ENCODE data around the gene GPR62. TPM values are rescaled to one million over a fixed set of nuclear protein-coding genes. Genes with fewer than 3 reads are reported as not detected.
A peak's percentile ranks its signal among the peaks of the same experiment; 100 is the strongest.

GPR62 gene
- total RNA-seq, 1 donor from 2014 or later = 0.44 TPM

- TF ChIP-seq, protein P1, sequence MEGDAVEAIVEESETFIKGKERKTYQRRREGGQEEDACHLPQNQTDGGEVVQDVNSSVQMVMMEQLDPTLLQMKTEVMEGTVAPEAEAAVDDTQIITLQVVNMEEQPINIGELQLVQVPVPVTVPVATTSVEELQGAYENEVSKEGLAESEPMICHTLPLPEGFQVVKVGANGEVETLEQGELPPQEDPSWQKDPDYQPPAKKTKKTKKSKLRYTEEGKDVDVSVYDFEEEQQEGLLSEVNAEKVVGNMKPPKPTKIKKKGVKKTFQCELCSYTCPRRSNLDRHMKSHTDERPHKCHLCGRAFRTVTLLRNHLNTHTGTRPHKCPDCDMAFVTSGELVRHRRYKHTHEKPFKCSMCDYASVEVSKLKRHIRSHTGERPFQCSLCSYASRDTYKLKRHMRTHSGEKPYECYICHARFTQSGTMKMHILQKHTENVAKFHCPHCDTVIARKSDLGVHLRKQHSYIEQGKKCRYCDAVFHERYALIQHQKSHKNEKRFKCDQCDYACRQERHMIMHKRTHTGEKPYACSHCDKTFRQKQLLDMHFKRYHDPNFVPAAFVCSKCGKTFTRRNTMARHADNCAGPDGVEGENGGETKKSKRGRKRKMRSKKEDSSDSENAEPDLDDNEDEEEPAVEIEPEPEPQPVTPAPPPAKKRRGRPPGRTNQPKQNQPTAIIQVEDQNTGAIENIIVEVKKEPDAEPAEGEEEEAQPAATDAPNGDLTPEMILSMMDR (IDR thresholded peaks at IDR 0.05; ENCODE audit: partially characterized antibody, unreplicated experiment) = no peak
- peaks cover 3% of the 10 kb centered on the region for H3K4me1 Mint-ChIP-seq (ENCODE audit: low read depth, unreplicated experiment)
- peaks cover 7% of the 10 kb centered on the region for H3K36me3 Mint-ChIP-seq (ENCODE audit: unreplicated experiment)
- peak overlapping the region; percentile 98 for H3K4me3 Mint-ChIP-seq (ENCODE audit: unreplicated experiment)
- H3K9me3 Mint-ChIP-seq (ENCODE audit: unreplicated experiment) = peaks cover 2% of the 10 kb centered on the region
- no peak for DNase-seq
- peak overlapping the region; percentile 99 for H3K27ac Mint-ChIP-seq (ENCODE audit: unreplicated experiment)
- H3K27me3 Mint-ChIP-seq (ENCODE audit: unreplicated experiment) = peaks cover 5% of the 10 kb centered on the region
These were observed 39.3 kb downstream of the GPR62 start for GRCh38 chr3:51994530-51994929.

GRCh38 chr3:51995346-51996163 is 40.4 kb downstream of the GPR62 start, which contains the start of gene RPL29:
RPL29 (minus strand) TSS chr3:51995895; CDS start chr3:51995461, 434 bp downstream.
- Mint-ChIP-seq H3K27ac (ENCODE audit: unreplicated experiment) (peak within 1 kb of the TSS; percentile 99), H3K27me3 (ENCODE audit: unreplicated experiment) (peaks cover 5% of the 10 kb centered on the region), H3K36me3 (ENCODE audit: unreplicated experiment) (peaks cover 7% of the 10 kb centered on the region), H3K4me1 (ENCODE audit: low read depth, unreplicated experiment) (peaks cover 3% of the 10 kb centered on the region), H3K4me3 (ENCODE audit: unreplicated experiment) (peak within 1 kb of the TSS; percentile 98), H3K9me3 (ENCODE audit: unreplicated experiment) (peaks cover 5% of the 10 kb centered on the region)
- TF ChIP-seq, protein P1 (IDR thresholded peaks at IDR 0.05; ENCODE audit: partially characterized antibody, unreplicated experiment) = no peak
- peak; percentile 86 for DNase-seq

GRCh38 chr3:51997172-51997571 is 42.0 kb downstream of the GPR62 start:
- DNase-seq = no peak
- peaks cover 5% of the 10 kb centered on the region for H3K27me3 Mint-ChIP-seq (ENCODE audit: unreplicated experiment)
- H3K9me3 Mint-ChIP-seq (ENCODE audit: unreplicated experiment) = peaks cover 5% of the 10 kb centered on the region
- peaks cover 1% of the 10 kb centered on the region for H3K4me1 Mint-ChIP-seq (ENCODE audit: low read depth, unreplicated experiment)
- H3K27ac Mint-ChIP-seq (ENCODE audit: unreplicated experiment) = no peak overlapping the region
- no peak overlapping the region for H3K4me3 Mint-ChIP-seq (ENCODE audit: unreplicated experiment)
- H3K36me3 Mint-ChIP-seq (ENCODE audit: unreplicated experiment) = peaks cover 7% of the 10 kb centered on the region
- TF ChIP-seq, protein P1 (IDR thresholded peaks at IDR 0.05; ENCODE audit: partially characterized antibody, unreplicated experiment) = no peak

DNA sequence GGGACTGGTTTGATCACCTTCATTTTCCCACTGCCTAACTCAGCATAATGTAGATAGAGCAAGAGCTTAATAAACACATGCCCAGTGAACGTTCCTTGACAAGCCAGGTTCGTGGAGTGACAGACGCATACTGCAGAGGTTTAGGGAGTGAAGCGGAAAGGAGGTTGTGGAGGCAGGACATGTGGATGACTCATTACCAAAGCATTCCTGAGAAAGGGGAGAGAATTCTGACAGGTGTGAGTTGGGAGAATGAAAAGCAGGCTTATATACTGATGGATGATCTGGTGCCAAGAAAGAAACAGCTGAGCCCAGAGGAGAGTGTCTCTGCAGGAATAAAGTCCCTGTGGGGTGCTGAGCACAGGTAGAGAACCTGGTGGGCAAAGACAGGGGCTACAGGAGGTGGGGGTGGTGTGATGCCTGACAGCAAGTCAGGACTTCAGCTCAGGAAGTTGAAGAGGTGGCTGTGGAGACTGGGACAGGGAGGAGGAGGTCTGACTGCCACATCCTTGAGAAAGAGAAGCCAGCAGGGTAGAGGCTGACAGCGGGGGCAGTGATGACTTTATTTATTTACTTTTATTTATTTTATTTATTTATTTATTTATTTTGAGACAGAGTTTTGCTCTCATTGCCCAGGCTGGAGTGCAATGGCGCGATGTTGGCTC is 42.9 kb downstream of the GPR62 start:
- H3K36me3 Mint-ChIP-seq (ENCODE audit: unreplicated experiment) = peaks cover 4% of the 10 kb centered on the region
- H3K27me3 Mint-ChIP-seq (ENCODE audit: unreplicated experiment) = peaks cover 5% of the 10 kb centered on the region
- peak overlapping the region; percentile 49 for H3K4me3 Mint-ChIP-seq (ENCODE audit: unreplicated experiment)
- no peak for DNase-seq
- H3K4me1 Mint-ChIP-seq (ENCODE audit: low read depth, unreplicated experiment) = peaks cover 1% of the 10 kb centered on the region
- TF ChIP-seq, protein P1 (IDR thresholded peaks at IDR 0.05; ENCODE audit: partially characterized antibody, unreplicated experiment) = no peak
- H3K27ac Mint-ChIP-seq (ENCODE audit: unreplicated experiment) = no peak overlapping the region
- peaks cover 5% of the 10 kb centered on the region for H3K9me3 Mint-ChIP-seq (ENCODE audit: unreplicated experiment)

GRCh38 chr3:51998774-51999173 is 43.6 kb downstream of the GPR62 start:
- H3K9me3 Mint-ChIP-seq (ENCODE audit: unreplicated experiment) = peaks cover 5% of the 10 kb centered on the region
- peaks cover 4% of the 10 kb centered on the region for H3K36me3 Mint-ChIP-seq (ENCODE audit: unreplicated experiment)
- DNase-seq = no peak
- H3K4me3 Mint-ChIP-seq (ENCODE audit: unreplicated experiment) = no peak overlapping the region
- H3K27ac Mint-ChIP-seq (ENCODE audit: unreplicated experiment) = no peak overlapping the region
- H3K4me1 Mint-ChIP-seq (ENCODE audit: low read depth, unreplicated experiment) = peaks cover 1% of the 10 kb centered on the region
- H3K27me3 Mint-ChIP-seq (ENCODE audit: unreplicated experiment) = peaks cover 5% of the 10 kb centered on the region
- TF ChIP-seq, protein P1 (IDR thresholded peaks at IDR 0.05; ENCODE audit: partially characterized antibody, unreplicated experiment) = no peak

Data from glutamatergic neuron (in vitro differentiated cells).